AG04449 (cell line): ENCODE results near the gene MINDY4B.
A peak's percentile ranks its signal among the peaks of the same experiment; 100 is the strongest.

ENCODE experiments used
- CTCF ChIA-PET: fragments of 350-600 bp; formaldehyde crosslinking; extraction: SDS; loops from one replicate; lab custom pipeline; 2021; ENCODE audit warnings: antibody characterized with exemption; lab: Yijun Ruan, JAX
- POLR2A ChIA-PET: fragments of 400-600, 350-600 bp; formaldehyde crosslinking; extraction: SDS; loops from one replicate; lab custom pipeline; 2020; ENCODE audit warnings: antibody characterized with exemption, inconsistent platforms; lab: Yijun Ruan, JAX
- DNase-seq: peaks from one replicate; pipeline ENCODE4 v3.0.0-alpha.2; 2010; ENCODE audit warnings: low read depth, low spot score
- H3K4me3 ChIP-seq: 2 replicates; pipeline ENCODE4 v1.5.1; 2011; ENCODE audit warnings: low read depth, mild to moderate bottlenecking, control low read depth, low read length
- CTCF ChIP-seq: IDR thresholded peaks from one replicate; pipeline ENCODE4 v1.5.1; 2011; ENCODE audit warnings: mild to moderate bottlenecking, moderate library complexity, low read length, control low read depth, inconsistent platforms; ENCODE audit not compliant: insufficient read depth; ENCODE audit errors: missing control alignments

The MINDY4B gene

GRCh38 chr3:150905339-150905738 lies at the start of gene MINDY4B:
Gene MINDY4B (minus strand): TSS chr3:150905439. CDS start chr3:150905439, 0 bp downstream.
- H3K4me3 ChIP-seq: no peak within 1 kb of the TSS
- DNase-seq: no peak
- CTCF ChIA-PET: no interaction called here
- TF ChIP-seq CTCF: no peak
- POLR2A ChIA-PET: no interaction called here

- no peak for DNase-seq
- ChIA-PET CTCF (no interaction called here), POLR2A (no interaction called here)
- TF ChIP-seq CTCF: no peak
- H3K4me3 ChIP-seq: no peak overlapping the region
Observed at GRCh38 chr3:150951923-150952322, 46.7 kb upstream of the MINDY4B start.

GRCh38 chr3:150945226-150946032 lies 40.2 kb upstream of the MINDY4B start:
- POLR2A ChIA-PET: no interaction called here
- CTCF ChIA-PET: interaction anchor here (0.6 kb wide), 1 partner anchor 157 kb away, joined by 3 read pairs; no protein-coding TSS in a partner anchor
- no peak overlapping the region for H3K4me3 ChIP-seq
- peak; percentile 10 for DNase-seq
- TF ChIP-seq CTCF: no peak

- DNase-seq: no peak
- no peak for TF ChIP-seq CTCF
- CTCF ChIA-PET: no interaction called here
- POLR2A ChIA-PET: no interaction called here
- no peak overlapping the region for H3K4me3 ChIP-seq
Observed at GRCh38 chr3:150942221-150942620, 37.0 kb upstream of the MINDY4B start.

- H3K4me3 ChIP-seq: no peak overlapping the region
- CTCF ChIA-PET: no interaction called here
- POLR2A ChIA-PET: no interaction called here
- DNase-seq: no peak
- TF ChIP-seq CTCF: no peak
Observed at GRCh38 chr3:150936693-150937092, 31.5 kb upstream of the MINDY4B start.

- POLR2A ChIA-PET: no interaction called here
- no peak for DNase-seq
- no peak for TF ChIP-seq CTCF
- H3K4me3 ChIP-seq: no peak overlapping the region
- CTCF ChIA-PET: no interaction called here
Observed at GRCh38 chr3:150933473-150933995, 28.3 kb upstream of the MINDY4B start.
